Urothelium cell line (cell line): ENCODE measurements around the gene CCDC116.

Source experiments
- DNase-seq: peaks from one replicate; pipeline ENCODE4 v3.0.0; 2011; ENCODE audit warnings: low spot score, mixed read lengths
- FAIRE-seq: peaks from 2 replicates; lab custom pipeline; 2011; peaks lifted over from hg19 to GRCh38; lab: Jason Lieb, UNC

Gene CCDC116

DNA sequence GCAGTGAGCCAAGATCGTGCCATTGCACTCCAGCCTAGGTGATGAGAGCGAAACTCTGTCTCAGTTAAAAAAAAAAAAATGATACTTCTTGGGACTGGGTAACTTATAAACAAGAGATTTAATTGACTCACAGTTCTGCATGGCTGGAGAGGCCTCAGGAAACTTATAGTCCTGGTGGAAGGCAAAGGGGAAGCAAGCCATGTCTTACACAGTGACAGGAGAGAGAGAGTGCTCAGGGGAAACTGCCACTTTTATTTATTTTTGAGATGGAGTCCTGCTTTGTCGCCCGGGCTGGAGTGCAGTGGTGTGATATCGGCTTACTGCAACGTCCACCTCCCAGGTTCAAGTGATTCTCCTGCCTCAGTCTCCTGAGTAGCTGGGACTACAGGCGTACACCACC is 17.7 kb downstream of the CCDC116 start:
- FAIRE-seq: no peak
- DNase-seq: no peak

DNA sequence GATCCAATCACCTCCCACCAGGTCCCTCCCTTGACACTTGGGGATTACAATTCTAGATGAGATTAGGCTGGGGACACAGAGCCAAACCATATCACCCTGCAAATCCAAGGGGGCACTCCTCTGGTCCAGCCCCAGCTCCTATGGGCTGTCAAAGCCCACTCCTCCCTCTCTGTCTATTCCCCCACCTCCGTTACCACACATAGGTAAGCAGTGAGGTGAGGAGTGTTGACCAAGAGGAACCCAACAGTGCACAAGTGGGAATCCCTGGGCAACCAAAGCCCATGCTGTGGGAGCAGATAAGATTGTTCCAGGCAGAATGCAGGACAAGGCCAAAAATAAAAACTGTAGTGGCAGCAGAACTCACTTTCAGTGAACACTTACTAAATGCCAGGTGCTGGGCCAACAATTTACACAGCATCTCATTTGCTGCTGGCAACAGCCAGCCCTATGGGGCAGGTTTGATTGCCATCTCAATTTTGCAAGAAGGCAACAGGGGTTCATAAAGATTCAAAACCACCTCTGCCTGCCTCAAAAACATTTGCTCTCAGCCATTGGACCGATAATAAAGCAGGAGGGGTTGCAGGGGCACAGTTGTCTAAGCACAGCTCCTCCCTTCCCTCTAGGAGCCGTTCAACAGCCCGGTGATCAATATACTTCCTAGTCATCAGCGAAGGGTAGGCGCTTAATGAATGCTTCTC is 18.4 kb downstream of the CCDC116 start:
- peak; percentile 9 for FAIRE-seq
- DNase-seq: no peak

DNA sequence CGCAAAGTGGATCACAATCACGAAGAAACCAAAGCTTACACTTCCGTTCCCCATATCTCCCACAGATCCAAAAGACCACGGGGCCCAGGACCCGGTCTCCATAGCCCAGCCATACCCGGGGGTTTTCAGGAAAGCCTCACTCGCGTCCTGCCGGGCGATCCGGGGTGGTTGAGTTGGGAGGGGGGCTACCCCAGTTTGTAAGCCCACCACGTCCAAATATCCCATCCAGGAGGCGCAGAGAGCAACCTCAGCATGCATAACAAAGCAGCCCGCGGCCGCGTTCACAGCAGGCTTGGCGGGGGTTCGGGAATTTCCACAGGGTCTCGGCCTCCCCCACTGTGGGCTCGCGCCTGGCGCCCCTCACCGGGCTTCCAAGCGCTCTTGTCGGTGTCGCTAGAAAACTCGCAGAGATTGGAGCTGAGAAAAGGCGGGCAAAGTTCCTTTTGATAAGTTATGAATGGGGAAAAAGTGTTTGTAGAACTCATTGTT is 19.0 kb downstream of the CCDC116 start:
- DNase-seq: no peak
- FAIRE-seq: no peak

DNA sequence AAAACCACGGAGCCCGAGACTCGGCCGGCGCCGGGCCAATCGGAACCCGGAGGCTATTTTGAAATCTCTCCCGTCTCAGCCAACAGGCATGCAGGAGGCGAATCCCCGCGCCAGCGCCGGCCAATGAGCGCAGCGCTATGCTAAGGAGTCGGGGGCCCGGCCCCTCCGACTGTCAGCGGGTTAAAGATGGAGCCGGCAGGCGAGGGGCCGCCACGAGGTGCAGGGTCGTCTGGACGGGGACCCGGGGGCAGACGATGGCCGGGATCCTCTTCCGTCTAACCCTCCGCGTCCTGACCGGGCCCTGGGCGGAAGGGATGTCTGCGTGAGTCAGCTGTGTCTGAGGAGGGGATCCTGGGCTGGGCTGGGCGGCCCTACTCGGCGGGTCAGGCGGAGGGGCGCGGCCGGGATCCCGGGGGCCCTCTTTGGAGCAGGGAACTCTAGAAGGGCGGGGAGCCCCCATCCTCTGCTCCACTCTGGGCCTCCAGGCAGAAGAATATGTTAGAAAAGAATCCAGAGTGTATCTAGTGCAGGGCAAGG is 19.5 kb downstream of the CCDC116 start:
- DNase-seq (peak; percentile 98), FAIRE-seq (peak; percentile 37)

DNA sequence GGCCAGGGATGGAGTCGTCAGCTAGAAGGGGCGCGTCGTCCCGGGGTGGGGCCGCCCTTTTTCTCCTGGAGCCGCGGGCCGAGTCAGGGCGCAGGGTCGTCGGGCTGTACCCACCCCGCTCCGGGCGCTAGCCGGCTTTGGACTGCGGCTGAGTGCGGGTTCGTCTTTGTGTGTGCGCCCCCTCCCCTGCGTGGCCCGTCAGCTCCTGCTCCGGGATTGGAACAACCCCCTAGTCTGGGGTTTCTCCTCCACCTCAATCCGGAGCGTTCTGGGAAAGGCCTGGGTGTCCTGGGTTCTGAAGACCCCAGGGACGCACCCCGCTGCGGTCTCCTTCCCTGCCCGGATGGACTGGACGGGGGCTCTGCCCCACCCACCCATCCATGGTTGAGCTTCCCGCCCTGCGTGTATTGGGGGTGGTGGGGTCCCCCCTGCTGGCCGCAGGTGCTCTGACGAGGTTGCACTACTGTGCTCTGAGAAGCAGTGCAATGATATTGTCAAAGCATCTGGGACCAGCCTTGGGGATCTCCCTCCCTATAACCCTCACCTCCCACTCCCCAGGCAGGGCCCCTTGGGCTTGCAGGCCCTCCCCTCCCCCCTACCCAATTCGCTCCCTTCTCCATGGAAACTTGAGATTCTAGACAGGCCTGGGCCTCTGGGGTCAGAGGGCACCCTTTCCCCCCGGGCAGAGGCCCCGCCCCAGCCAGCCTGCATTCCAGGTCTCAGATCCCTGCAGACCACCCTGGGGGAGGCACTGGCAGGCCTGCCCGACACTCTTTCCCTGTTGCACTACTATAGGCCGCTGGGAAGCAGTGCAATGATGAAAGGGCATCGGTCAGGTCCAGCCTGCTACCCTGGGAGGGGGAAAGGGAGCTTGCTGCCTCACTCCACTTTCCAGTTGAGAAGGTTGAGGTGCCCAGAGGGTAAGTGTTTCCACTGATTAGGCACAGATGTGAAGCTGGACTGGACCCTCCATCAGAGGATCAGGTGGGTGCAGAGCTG is 20.3 kb downstream of the CCDC116 start:
- DNase-seq: no peak

DNA sequence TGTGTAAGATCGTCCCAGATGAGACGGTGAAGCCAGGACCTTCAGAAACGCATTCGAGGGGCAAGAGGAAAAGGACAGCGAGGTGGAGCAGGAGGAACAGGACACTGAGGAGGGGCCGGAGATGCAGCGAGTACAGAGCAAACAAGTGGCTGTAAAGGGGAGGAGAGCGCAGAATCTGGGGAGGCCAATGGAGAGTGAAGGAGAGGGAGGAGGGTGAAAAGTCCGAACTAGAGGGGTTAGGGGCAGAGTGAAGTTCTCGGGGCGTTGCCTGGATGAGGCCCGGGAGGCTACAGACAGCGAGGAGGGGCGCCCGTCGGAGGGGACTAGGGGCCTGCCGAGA is 24.4 kb downstream of the CCDC116 start:
- DNase-seq (no peak), FAIRE-seq (no peak)

More for the DNA sequence above, 20.3 kb downstream of the CCDC116 start:
- FAIRE-seq: peak; percentile 17

DNA sequence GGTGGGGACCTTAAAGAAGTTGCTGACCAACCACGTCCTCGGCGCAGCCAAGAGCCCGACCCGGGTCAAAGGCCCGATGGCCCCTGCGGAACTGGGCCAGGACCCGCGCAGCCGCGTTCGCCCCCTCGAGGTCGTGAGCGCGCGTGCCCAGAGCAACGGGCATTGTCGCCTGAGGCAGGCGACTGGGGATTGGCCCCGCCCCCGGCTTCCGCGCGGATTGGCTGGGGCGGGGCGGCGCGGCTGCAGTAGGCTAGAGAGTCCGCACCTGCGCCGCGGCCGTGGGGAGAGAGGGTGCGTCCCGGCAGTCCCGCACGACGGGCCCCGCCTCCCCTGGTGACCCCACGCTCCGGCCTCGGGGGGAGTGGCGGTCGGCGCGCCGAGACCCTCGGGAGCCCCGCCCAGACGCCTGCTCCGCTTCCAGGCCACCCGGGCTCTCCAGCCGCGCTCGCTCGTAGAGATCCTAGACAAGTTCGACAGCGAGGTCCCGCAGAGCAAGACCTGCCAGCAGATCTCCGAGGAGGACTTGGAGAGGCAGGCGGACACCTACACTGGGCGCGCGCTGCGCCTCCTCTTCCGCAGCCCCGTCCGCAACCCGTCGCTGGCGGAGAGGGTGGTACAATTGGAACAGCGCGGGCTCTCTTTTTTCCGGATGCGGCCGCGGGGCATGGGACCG is 24.9 kb downstream of the CCDC116 start:
- FAIRE-seq: no peak
- peak; percentile 73 for DNase-seq

DNA sequence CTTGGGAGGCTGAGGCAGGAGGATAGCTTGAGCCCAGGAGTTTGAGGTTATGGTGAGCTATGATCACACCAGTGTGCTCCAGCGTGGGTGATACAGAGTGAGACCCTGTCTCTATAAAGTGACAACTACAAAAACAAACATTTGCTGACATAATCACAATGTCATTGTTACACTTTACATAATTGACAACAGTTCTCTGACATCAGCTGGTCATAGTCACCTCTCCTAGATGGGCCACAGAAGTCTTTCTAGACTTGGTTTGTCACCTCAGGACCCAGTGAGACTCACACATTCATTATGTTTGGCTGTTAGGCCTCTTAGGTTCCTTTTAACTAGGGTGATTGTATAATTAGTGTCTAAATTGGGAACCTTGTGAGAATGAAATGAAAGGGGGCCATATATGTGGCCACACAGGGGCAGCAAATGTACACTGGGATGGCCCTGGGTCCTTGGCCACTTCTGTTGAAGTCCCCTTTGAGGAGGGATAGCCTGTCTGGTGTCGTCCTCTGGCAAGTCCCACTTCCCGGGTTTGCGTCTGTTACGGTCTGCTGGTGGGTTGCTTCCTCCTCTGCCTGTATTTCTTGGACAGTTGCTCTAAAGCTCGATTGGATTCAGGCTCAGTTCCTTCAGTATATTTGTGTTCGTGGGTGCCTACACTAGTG is 27.4 kb downstream of the CCDC116 start:
- DNase-seq: no peak
- no peak for FAIRE-seq

DNA sequence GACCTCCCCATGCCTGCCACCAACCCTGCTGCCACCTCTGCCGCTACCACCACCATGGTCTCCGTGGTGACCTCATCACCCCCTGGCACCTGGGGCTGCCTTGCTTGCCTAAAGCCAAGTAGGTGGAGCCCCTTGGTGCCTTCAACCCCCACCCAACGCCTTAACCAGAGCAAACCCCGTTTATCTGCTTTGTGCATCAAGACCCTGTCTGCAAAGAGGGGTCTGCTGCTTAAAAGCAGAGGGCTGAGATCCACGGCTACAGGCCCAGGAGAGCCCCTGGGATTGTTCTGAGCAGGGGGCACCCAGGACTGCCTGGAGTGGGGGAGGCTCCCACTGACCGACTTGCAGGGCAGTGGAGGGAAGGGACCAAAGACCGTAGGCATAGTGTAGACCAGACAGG is 28.3 kb downstream of the CCDC116 start:
- no peak for FAIRE-seq
- no peak for DNase-seq

DNA sequence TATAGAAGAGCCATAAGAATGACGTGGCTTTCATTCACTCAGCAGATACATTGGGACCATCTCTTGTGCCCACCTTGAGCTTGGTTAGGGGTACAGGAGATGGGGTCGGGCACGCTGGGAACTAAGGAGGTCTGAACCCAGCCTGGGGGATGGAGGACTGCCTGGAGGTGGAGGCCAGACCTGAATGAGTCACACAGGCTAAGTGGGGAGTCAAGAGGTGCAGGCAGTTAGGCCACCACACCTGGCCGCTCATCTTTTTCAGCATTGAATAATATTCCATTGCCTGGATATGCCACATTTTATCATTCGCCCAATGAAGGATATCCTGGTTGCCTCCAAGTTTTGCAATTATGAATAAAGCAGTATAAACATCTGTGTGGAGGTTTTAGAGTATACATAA is 29.4 kb downstream of the CCDC116 start:
- FAIRE-seq: no peak
- no peak for DNase-seq

DNA sequence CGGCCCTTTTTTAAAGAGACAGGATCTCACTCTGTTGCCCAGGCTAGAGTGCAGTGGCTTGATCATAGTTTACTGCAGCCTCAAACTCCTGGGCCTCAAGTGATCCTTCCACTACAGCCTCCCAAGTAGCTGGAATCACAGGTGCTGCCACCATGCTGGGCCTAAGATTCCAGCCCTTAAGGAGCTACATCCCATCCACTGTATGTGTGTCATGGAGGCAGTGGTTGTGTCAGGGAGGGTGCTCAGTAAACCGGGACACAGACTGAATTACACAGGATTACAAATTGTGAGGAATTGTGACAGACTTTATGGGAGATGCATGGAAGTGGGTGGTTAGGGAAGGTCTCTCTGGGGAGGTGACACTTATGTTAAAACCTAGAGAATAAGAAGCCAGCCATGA is 31.2 kb downstream of the CCDC116 start:
- FAIRE-seq: no peak
- DNase-seq: no peak

DNA sequence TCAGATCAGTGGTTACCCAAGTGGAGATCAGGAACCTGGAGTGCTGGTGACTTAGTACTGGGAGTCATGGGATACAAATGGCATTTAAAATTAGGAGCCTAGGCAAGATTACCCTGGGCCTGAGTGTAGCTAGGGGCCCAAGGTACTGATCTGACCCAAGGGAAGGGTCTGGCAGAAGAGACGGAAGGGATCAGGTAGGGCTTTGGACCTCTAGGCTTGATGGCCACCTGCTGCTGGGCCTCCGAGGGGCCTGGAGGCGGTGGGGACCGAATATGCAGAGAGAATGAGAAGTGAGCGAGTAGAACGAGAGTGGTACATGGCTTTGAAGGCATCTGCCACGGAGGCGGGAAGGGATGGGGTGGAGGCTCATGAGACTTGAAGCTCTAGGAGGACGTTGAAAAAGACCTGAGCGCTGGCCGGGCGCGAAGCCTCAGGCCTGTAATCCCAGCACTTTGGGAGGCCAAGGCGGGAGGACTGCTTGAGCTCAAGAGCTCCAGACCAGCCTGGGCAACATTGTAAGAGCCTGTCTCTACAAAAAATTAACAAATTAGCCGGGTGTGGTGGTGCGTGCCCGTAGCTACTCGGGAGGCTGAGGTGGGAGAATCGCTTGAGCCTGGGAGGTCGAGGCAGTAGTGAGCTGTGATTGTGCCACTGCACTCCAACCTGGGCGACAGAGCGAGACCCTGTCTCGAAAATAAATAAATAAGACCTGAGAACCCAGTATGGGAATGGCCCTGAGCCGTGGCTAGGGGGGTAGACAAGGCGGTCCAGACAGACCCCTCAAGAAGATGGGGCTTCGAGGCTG is 32.7 kb downstream of the CCDC116 start:
- peak; percentile 52 for FAIRE-seq
- DNase-seq: no peak

DNA sequence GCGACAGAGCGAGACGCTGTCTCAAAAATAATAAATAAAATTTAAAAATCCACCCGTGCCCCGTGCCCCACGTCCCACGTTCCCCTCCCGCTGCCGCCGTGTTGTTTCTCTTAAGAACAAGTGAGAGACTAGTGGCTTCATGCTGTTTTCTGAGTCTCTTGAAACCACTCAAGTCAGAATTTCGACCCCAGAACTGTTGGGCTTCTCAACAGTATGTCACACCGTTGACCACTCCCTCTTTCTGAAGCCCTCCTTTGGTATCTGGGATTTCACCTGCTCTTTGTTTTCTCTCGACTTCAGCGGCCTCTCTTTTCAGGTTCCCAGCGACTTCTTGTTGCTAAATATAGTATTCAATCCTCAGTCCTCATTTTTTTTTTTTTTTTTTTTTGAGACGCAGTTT is 34.2 kb downstream of the CCDC116 start:
- FAIRE-seq: no peak
- no peak for DNase-seq

DNA sequence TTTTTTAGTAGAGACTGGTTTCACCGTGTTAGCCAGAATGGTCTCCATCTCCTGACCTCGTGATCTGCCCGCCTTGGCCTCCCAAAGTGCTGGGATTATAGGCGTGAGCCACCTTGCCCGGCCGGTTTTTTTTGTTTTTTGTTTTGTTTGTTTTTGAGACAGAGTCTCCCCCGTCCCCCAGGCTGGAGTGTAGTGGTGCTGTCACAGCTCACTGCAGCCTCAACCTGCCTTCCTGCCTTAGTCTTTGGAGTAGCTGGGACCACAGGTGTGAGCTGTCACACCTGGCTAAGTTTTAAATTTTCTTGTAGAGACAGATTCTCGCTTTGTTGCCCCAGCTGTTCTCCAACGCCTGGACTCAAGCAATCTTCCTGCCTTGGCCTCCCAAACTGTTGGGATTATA is 36.5 kb downstream of the CCDC116 start:
- no peak for DNase-seq
- FAIRE-seq: no peak

DNA sequence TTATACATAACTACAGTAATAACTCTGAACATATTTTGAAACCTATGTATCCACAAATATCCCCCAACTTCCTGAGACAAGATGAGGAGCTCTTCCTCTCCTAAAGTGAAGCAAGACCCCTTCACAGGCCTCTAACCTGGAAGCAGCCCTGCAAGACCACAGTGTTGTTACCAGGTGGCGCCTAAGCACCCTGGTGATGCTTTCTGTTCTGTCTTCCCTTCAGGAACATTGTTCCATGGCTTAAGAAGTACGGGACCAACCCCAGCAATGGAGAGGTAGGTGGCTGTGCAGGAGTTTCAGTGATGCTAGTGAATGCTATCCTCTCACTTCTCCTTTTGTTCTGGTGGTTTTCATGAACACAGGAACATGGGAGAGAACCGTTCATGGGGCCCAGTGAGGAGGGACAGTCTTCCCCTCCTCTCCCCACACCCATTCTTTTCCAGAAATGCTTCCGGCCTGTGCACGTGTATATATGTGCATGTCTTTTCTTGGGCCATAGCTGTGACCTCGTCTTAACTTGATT is 39.6 kb downstream of the CCDC116 start:
- FAIRE-seq (no peak), DNase-seq (no peak)

DNA sequence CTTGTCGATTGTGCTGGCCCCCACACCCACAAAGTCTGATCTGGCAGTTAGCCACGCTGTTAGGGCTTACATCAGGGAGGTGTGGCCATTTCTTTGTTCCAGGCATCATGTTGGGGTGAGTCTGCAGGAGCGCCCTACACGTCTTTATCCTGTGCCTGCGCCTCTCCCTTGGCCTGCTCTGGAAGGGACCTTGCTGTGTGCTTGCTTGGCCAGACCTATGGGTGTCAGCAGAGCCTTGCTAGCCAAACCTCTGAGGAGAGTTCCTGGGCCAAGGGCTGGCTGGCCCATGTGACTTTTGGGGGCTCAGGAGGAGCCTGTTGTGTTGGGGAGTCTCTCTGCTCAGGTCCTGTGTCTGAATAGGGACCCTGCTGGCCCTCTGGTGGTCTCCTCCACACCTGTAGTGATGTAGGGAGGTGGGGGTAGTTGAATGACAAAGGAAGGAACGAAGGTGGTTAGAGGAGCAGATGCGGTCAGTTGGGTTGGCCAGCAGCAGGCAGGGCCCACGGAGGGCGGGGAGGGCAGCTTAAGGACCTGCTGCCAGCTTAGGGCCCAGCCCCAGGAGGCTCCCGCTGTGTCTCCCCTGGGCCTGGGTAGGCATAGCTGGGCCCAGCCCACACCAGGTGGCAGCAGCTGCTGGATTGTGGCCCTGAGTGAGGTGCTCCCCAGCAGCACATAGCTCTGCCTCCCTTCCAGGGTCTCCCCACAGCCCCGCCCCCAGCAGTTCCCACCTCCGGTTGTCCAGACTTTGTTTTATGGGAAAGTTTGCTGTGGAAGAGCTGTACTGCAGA is 41.2 kb downstream of the CCDC116 start:
- no peak for FAIRE-seq
- DNase-seq: no peak

DNA sequence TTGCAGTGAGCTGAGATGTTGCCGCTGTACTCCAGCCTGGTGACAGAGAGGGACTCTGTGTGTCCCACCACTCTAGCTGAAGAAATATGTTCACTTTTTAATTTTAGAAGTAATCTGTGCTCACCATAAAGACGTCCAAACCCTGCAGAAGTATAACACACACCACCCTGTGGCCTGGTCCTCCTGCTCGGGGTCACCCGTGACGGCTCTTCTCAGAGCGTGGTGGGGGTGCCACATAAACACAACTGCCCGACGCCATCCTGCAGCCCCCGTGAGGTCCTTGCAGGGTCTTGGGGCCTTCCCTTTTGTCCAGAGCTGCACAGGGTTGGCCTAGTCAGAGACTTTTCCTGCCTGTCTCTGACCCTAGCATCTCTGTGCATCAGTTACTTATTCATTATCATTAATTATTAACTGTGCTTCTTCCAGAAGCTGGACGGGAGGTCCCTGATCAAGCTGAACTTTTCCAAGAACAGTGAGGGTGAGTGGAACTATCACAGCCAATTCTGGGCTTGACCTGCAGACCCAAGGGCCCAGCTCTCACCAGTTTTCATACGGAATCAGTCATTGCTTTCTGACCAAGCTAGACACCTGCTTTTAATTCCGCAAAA is 42.2 kb downstream of the CCDC116 start:
- FAIRE-seq (no peak), DNase-seq (no peak)
